Spleen (tissue), 7 donors: ENCODE measurements around the gene NUDT14.

Source experiments
- POLR2A ChIP-seq, 3 donors: fragments of 450-650 bp; IDR thresholded peaks; one replicate each; pipeline ENCODE4 v1.5.1; 2017; ENCODE audit warnings: antibody characterized with exemption in 3 of 3, mild to moderate bottlenecking in 1 of 3
- POLR2AphosphoS5 ChIP-seq, 3 donors: sonication (generic); formaldehyde crosslinking; IDR thresholded peaks; one replicate each; pipeline ENCODE4 v1.5.1; 2017; ENCODE audit warnings: antibody characterized with exemption in 3 of 3
- TF ChIP-seq, protein P1 (sequence below), 11 experiments: fragments of 200-600 bp in 7 of 11; fragments of 450-650 bp in 4 of 11; sonication (generic) in 4 of 11; IDR thresholded peaks in 8 of 11; conservative IDR thresholded peaks in 3 of 11; 1 replicate in 7 of 11; 2 replicates in 4 of 11; pipeline versions ENCODE4 v1.4.0 to v1.8.0; 2016 to 2021; ENCODE audit warnings: antibody characterized with exemption in 11 of 11, inconsistent platforms in 4 of 11, mild to moderate bottlenecking in 1 of 11
- donor health status: DM: no; HTN: no; CAD: no; lungs with moderate emphysema.
- donor health status: DM: no; HTN: no; CAD: no.
- donor health status: DM: no; HTN: no; CAD: no.

DNA sequence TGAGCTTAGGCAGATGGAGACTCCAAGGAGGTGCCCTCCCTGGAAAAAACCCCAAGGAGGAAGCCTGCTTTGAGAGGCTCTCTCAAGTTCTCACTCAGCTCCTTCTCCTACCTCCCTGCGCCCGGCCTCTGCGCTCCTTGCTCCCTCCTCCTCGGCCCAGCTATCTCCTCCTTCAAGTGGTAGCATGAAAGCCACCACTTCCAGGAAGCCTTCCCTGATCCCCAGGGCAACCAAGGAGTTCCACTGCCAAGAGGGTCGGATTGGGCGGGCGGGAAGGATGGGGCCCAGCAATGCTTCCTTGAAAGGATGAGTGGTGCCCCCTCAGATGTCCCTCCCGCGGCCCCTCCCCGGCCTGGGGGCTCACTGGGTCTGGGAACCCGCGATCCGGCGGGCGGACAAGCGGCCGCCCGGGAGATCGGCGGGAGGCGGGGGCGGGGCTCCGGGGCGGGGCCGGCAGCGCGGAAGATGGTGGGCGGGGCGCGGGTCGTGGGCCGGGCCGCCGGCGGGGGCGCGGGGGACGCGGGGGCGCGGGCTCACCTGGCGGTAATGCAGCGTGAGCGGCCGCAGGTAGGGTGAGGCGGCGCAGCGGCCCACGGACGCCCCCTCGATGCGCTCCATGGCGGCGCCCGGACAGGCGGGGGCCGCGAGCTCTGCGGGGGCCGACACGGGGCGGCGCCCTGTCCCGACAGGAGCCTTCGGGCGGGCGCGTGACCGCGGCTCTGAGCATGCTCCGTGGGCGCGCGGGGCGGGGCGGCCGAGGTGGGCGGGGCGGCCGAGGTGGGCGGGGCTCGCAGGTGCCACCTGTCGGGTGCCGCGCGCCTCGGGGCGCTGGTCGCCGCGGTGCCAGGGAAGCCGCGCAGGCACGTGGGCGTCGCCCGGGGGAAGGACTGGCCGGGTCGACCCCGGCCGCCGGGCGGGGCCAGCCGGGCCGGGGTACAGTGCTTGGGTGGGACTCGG lies at the start of gene NUDT14:
- TF ChIP-seq, protein P1, sequence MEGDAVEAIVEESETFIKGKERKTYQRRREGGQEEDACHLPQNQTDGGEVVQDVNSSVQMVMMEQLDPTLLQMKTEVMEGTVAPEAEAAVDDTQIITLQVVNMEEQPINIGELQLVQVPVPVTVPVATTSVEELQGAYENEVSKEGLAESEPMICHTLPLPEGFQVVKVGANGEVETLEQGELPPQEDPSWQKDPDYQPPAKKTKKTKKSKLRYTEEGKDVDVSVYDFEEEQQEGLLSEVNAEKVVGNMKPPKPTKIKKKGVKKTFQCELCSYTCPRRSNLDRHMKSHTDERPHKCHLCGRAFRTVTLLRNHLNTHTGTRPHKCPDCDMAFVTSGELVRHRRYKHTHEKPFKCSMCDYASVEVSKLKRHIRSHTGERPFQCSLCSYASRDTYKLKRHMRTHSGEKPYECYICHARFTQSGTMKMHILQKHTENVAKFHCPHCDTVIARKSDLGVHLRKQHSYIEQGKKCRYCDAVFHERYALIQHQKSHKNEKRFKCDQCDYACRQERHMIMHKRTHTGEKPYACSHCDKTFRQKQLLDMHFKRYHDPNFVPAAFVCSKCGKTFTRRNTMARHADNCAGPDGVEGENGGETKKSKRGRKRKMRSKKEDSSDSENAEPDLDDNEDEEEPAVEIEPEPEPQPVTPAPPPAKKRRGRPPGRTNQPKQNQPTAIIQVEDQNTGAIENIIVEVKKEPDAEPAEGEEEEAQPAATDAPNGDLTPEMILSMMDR (IDR thresholded peaks at IDR 0.05 in 8 of 11, conservative IDR thresholded peaks at IDR 0.05 in 3 of 11) = no peak
- TF ChIP-seq POLR2A (IDR thresholded peaks at IDR 0.05) (no peak), POLR2AphosphoS5 (IDR thresholded peaks at IDR 0.05) (peak; percentile 32 to 55 (median 38))
